ENCODE data around the gene PLEKHN1.

DNA sequence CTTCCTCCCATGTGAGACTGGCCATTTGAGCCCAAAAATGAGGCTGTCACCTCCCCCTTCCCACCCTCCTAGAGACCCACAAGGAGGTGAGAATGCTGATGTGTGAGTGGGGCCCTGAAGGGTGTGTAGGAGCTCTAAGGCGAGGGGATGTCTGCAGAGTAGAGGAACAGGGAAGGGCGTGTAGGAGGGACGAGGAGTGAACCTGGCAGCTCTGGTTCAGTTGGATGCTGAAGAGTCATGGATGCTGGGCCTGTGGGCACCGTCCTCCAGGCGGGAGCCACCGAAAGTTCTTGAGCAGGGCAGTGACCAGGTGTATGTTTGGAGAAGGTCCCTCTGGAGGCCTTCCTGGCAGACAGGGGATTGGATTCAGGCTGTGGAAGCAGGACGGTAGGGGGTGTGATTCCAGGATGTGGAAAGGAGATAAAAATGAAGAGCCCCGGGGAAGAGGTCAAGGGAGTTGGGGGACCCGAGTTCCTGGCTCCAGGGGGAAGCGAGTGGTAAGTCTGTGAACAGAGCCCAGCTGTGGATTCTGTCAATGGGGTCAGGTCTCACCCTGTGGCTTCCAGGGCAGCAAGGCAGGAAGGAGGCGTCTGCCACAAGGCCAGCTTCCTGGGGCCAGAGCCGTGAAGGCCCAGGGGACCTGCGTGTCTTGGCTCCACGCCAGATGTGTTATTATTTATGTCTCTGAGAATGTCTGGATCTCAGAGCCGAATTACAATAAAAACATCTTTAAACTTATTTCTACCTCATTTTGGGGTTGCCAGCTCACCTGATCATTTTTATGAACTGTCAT is 34.7 kb upstream of the PLEKHN1 start:
- no peak for TF ChIP-seq POLR2A (IDR thresholded peaks at IDR 0.05)
- TF ChIP-seq, protein P1, sequence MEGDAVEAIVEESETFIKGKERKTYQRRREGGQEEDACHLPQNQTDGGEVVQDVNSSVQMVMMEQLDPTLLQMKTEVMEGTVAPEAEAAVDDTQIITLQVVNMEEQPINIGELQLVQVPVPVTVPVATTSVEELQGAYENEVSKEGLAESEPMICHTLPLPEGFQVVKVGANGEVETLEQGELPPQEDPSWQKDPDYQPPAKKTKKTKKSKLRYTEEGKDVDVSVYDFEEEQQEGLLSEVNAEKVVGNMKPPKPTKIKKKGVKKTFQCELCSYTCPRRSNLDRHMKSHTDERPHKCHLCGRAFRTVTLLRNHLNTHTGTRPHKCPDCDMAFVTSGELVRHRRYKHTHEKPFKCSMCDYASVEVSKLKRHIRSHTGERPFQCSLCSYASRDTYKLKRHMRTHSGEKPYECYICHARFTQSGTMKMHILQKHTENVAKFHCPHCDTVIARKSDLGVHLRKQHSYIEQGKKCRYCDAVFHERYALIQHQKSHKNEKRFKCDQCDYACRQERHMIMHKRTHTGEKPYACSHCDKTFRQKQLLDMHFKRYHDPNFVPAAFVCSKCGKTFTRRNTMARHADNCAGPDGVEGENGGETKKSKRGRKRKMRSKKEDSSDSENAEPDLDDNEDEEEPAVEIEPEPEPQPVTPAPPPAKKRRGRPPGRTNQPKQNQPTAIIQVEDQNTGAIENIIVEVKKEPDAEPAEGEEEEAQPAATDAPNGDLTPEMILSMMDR (IDR thresholded peaks at IDR 0.05): no peak

Measured in vagina (tissue), 2 donors.